HG02943 (cell line): ENCODE data around the gene VCAN.

ENCODE experiments used
- ATAC-seq: cut with Tn5 transposase; IDR thresholded peaks from one replicate; pipeline ENCODE4 v1.9.1; 2021; ENCODE audit warnings: mild to moderate bottlenecking, low read depth, moderate library complexity; ENCODE audit not compliant: unreplicated experiment

VCAN gene

GRCh38 chr5:83527722-83528438 lies 56.3 kb downstream of the VCAN start:
- no peak for ATAC-seq

DNA sequence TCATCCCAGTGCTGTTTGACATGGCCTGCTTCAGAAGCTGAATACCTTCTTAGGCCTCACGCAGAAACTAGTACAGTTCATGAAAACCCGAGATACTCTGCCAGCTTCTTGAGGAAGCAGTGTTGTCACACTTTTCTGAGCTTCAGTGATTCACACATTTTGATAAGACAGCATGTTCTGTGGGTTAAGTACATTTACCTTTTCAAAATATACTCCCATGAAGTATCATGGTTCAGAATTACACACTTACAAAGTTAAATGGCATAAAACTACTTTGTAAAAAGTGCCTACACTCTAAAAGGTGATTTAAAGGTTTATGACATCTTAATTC lies 56.9 kb downstream of the VCAN start:
- ATAC-seq = no peak

DNA sequence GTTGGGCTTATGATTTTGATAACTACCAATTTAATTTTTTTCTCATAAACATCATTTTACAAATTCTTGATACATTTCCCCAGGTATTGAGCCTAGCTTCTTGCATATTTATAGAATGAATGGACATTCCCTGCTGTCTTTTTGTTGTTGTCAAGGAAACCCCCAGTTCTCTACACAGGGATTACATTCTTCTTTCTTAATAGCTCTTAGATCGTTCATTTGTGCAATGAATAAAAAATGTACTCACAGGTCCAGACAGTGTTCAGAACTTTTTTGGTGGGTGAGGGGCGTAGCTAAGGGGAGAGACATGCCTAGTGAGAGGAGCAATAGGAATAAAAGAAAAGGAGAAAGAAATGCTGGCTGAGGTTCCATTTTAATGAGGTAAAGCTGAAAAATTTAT lies 58.6 kb downstream of the VCAN start:
- ATAC-seq = no peak

DNA sequence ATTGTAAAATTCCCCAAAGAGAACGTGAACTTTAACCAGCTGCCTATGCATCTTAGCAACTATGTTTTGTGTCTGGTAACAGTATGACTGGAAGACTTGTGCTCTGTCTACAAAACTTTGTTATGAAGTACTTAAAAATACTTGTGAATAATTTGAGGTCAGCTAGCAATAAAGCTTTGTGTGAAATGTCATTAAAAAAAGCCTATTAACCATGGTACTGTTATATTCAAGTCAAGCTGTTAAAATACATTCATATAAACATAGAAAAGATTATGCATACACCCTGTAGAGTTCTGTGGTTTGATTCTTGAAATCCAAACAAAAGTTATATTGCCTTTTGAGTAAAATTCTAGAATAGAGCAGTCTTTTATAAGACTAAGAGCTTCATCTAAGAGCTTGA lies 60.1 kb downstream of the VCAN start:
- ATAC-seq = no peak

DNA sequence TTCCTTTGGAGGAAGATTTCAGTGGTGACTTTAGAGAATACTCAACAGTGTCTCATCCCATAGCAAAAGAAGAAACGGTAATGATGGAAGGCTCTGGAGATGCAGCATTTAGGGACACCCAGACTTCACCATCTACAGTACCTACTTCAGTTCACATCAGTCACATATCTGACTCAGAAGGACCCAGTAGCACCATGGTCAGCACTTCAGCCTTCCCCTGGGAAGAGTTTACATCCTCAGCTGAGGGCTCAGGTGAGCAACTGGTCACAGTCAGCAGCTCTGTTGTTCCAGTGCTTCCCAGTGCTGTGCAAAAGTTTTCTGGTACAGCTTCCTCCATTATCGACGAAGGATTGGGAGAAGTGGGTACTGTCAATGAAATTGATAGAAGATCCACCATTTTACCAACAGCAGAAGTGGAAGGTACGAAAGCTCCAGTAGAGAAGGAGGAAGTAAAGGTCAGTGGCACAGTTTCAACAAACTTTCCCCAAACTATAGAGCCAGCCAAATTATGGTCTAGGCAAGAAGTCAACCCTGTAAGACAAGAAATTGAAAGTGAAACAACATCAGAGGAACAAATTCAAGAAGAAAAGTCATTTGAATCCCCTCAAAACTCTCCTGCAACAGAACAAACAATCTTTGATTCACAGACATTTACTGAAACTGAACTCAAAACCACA lies 67.4 kb downstream of the VCAN start:
- ATAC-seq = peak; percentile 92

DNA sequence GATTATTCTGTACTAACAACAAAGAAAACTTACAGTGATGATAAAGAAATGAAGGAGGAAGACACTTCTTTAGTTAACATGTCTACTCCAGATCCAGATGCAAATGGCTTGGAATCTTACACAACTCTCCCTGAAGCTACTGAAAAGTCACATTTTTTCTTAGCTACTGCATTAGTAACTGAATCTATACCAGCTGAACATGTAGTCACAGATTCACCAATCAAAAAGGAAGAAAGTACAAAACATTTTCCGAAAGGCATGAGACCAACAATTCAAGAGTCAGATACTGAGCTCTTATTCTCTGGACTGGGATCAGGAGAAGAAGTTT lies 67.9 kb downstream of the VCAN start:
- no peak for ATAC-seq

- ATAC-seq = no peak
These were observed 68.6 kb downstream of the VCAN start for GRCh38 chr5:83540105-83540504.

- no peak for ATAC-seq
These were observed 69.2 kb downstream of the VCAN start for GRCh38 chr5:83540783-83541182.

DNA sequence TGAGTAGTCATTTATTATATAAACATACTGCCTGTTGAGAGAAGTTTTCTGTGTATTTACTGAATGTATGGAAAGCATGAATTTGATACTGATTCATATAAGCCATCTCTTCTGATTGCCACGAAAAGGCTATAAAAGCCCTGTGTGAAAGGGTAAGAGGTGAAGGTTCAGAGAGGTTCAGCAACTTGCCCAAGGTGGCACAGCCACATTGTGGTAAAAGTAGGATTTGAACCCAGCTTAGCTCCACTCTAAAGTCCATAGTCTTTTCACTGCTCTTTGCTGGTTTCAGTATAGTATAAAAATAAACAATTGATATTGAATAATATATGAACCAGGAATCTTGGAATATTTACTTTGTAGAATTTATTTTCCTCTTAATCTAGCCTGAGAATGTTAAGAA lies 71.3 kb downstream of the VCAN start:
- ATAC-seq = no peak

GRCh38 chr5:83543898-83544297 lies 72.4 kb downstream of the VCAN start:
- ATAC-seq = no peak

- ATAC-seq = no peak
These were observed 75.6 kb downstream of the VCAN start for GRCh38 chr5:83547161-83547560.

DNA sequence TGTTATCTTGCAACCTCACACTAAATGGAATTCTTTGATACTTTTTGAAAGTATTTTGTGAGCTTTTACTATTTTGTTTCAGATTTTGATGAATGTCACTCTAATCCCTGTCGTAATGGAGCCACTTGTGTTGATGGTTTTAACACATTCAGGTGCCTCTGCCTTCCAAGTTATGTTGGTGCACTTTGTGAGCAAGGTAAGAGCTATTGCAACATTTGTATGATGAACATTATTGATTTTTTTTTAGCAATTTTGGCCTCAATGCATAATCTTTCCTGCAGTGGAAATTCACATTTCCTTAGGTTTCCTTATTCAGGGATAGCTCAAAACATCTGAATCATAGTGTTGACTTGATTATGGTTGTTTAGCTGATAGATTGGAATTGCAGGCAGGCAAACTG lies 76.3 kb downstream of the VCAN start:
- no peak for ATAC-seq

DNA sequence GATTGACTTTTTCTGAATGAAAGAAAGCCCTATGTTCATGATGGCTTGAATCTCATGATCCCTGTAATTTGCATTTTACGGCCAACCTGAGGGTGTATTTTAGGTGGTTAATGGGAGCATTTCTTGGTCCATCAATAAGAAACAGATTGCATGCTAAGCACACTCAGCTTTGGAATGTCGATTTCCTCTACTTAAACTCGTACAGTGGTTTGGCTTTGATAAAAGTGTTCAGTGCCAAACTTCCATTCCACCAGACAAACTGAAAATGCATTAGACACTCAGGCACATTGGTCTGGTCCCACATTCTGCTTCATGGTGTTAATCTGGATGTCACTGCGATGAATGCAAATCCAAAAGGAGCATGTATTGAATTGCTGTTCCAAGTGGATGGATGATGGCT lies 77.0 kb downstream of the VCAN start:
- no peak for ATAC-seq

DNA sequence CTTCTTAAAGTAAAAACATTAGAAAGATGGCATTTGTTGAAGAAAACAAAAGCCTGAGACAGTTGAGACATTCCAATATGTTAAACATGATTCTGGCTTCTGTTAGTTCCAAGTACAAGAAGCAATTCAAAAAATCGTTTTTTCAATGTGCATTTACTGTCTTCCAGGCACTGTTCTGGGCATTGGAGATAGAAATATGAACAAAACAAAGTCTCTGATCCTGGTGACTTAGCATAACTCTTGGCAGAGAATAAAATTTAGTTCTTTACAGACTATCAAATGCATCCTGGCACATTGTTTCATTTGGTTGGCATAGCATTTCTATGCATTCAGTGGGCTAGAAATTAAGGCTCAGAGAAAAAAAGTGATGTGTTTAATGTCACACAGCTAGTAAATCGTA lies 77.5 kb downstream of the VCAN start:
- ATAC-seq = no peak

- ATAC-seq = no peak
These were observed 78.1 kb downstream of the VCAN start for GRCh38 chr5:83549674-83550073.

- ATAC-seq = no peak
These were observed 80.3 kb downstream of the VCAN start for GRCh38 chr5:83551821-83552220.

GRCh38 chr5:83552275-83552674 lies 80.7 kb downstream of the VCAN start:
- ATAC-seq = no peak

- ATAC-seq = no peak
These were observed 81.5 kb downstream of the VCAN start for GRCh38 chr5:83553000-83553486.

GRCh38 chr5:83554133-83554532 lies 82.6 kb downstream of the VCAN start:
- no peak for ATAC-seq

GRCh38 chr5:83554686-83555085 lies 83.1 kb downstream of the VCAN start:
- ATAC-seq = no peak

DNA sequence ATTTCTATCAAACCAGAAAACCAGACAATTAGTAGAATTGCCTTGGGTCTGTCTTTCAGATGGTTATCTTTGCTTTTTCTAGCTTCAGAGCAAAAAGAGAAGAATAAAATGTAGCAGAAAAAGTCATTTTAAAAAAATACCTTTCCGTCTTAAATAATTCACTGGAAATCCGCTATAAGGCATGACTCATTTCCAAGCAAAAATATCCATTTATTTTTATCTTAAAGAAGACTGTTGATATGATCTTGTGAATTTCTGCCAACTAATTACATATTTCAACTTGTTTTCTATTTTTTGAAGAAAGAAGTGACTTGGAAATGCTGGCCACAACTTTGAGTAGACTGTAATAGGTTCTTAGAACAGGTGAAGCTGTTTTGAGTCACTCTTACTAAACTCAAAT lies 83.7 kb downstream of the VCAN start:
- no peak for ATAC-seq

DNA sequence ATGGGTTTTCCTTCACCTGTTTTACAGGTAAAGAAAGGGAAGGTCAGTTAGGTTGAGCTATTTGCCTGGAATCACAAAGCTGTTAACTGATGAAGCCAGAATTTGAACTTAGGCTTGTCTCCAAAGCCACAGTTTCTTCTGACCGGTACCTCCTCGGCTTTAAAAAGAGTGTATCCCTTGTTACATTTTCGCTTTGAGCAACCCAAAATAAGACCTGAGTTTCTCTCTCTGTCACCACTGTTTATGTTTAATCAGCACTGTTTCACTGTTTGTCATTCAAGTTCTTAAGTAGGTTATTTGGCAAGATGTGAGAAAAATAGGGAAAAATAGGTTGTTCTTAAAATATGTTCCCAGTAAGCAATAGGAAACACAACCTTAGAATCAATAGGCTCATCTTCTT lies 84.6 kb downstream of the VCAN start:
- no peak for ATAC-seq
